Duodenal mucosa (tissue), 2 donors: ENCODE data around the gene SORCS2.

Source experiments
- H3K27ac ChIP-seq: one replicate; pipeline ENCODE4 v1.7.0; 2013; ENCODE audit warnings: low read depth, low read length
- H3K27me3 ChIP-seq, 2 donors: one replicate each; pipeline ENCODE4 v1.7.0; 2013; ENCODE audit warnings: low read length in 2 of 2, control low read depth in 1 of 2; ENCODE audit not compliant: insufficient read depth in 2 of 2, control insufficient read depth in 1 of 2
- H3K36me3 ChIP-seq, 2 donors: one replicate each; pipeline ENCODE4 v1.7.0; 2013; ENCODE audit warnings: low read length in 2 of 2, control low read depth in 1 of 2; ENCODE audit not compliant: insufficient read depth in 2 of 2, control insufficient read depth in 1 of 2
- H3K4me1 ChIP-seq, 2 donors: one replicate each; pipeline ENCODE4 v1.7.0; 2013; ENCODE audit warnings: low read length in 2 of 2, control low read depth in 1 of 2; ENCODE audit not compliant: insufficient read depth in 2 of 2, control insufficient read depth in 1 of 2
- H3K4me3 ChIP-seq, 2 donors: one replicate each; pipeline ENCODE4 v1.7.0; 2013; ENCODE audit warnings: low read length in 2 of 2, low read depth in 1 of 2
- H3K9ac ChIP-seq, 2 donors: one replicate each; pipeline ENCODE4 v1.7.0; 2013; ENCODE audit warnings: low read length in 2 of 2, low read depth in 1 of 2
- H3K9me3 ChIP-seq, 2 donors: one replicate each; pipeline ENCODE4 v1.7.0; 2013; ENCODE audit warnings: low read length in 2 of 2, control low read depth in 1 of 2; ENCODE audit not compliant: control insufficient read depth in 1 of 2

SORCS2 gene

GRCh38 chr4:7719354-7720174 is 527.2 kb downstream of the SORCS2 start:
- Histone ChIP-seq H3K36me3 (no peaks in the 10 kb centered on the region), H3K4me1 (no peaks in the 10 kb centered on the region), H3K9ac (no peak overlapping the region), H3K27me3 (peaks cover 0 to 7% of the 10 kb centered on the region in 2 donors), H3K4me3 (no peak overlapping the region), H3K27ac (no peak overlapping the region), H3K9me3 (no peaks in the 10 kb centered on the region)

GRCh38 chr4:7721984-7722551 is 529.7 kb downstream of the SORCS2 start:
- Histone ChIP-seq H3K4me3 (no peak overlapping the region), H3K36me3 (no peaks in the 10 kb centered on the region), H3K9ac (no peak overlapping the region), H3K27me3 (peaks cover 0 to 7% of the 10 kb centered on the region in 2 donors), H3K4me1 (no peaks in the 10 kb centered on the region), H3K27ac (no peak overlapping the region), H3K9me3 (no peaks in the 10 kb centered on the region)

- Histone ChIP-seq H3K27ac (no peak overlapping the region), H3K4me3 (no peak overlapping the region), H3K4me1 (no peaks in the 10 kb centered on the region), H3K9ac (no peak overlapping the region), H3K36me3 (no peaks in the 10 kb centered on the region), H3K9me3 (no peaks in the 10 kb centered on the region), H3K27me3 (peaks cover 0 to 7% of the 10 kb centered on the region in 2 donors)
Observed at GRCh38 chr4:7722766-7723387, 530.5 kb downstream of the SORCS2 start.

GRCh38 chr4:7723625-7724024 is 531.3 kb downstream of the SORCS2 start:
- Histone ChIP-seq H3K4me1 (no peaks in the 10 kb centered on the region), H3K27me3 (peaks cover 0 to 7% of the 10 kb centered on the region in 2 donors), H3K9ac (no peak overlapping the region), H3K4me3 (no peak overlapping the region), H3K36me3 (no peaks in the 10 kb centered on the region), H3K9me3 (no peaks in the 10 kb centered on the region), H3K27ac (no peak overlapping the region)

- H3K36me3 ChIP-seq: no peaks in the 10 kb centered on the region
- no peaks in the 10 kb centered on the region for H3K4me1 ChIP-seq
- H3K27me3 ChIP-seq: peaks cover 0 to 3% of the 10 kb centered on the region in 2 donors
- H3K27ac ChIP-seq: no peak overlapping the region
- H3K9me3 ChIP-seq: no peaks in the 10 kb centered on the region
- no peak overlapping the region for H3K9ac ChIP-seq
- H3K4me3 ChIP-seq: no peak overlapping the region
Observed at GRCh38 chr4:7725951-7726350, 533.6 kb downstream of the SORCS2 start.

- Histone ChIP-seq H3K27me3 (peaks cover 0 to 3% of the 10 kb centered on the region in 2 donors), H3K36me3 (no peaks in the 10 kb centered on the region), H3K27ac (no peak overlapping the region), H3K9ac (no peak overlapping the region), H3K4me3 (no peak overlapping the region), H3K9me3 (no peaks in the 10 kb centered on the region), H3K4me1 (no peaks in the 10 kb centered on the region)
Observed at GRCh38 chr4:7726665-7727413, 534.5 kb downstream of the SORCS2 start.

- H3K27ac ChIP-seq: no peak overlapping the region
- no peak overlapping the region for H3K9ac ChIP-seq
Observed at GRCh38 chr4:7727749-7728148, 535.4 kb downstream of the SORCS2 start.

GRCh38 chr4:7731437-7731836 is 539.1 kb downstream of the SORCS2 start:
- Histone ChIP-seq H3K27me3 (no peaks in the 10 kb centered on the region), H3K4me3 (no peak overlapping the region), H3K9me3 (no peaks in the 10 kb centered on the region), H3K4me1 (no peaks in the 10 kb centered on the region), H3K36me3 (no peaks in the 10 kb centered on the region), H3K27ac (no peak overlapping the region), H3K9ac (no peak overlapping the region)

More at GRCh38 chr4:7727749-7728148, 535.4 kb downstream of the SORCS2 start:
- no peaks in the 10 kb centered on the region for H3K4me1 ChIP-seq
- H3K27me3 ChIP-seq: no peaks in the 10 kb centered on the region
- H3K4me3 ChIP-seq: no peak overlapping the region
- H3K9me3 ChIP-seq: no peaks in the 10 kb centered on the region
- H3K36me3 ChIP-seq: no peaks in the 10 kb centered on the region

- Histone ChIP-seq H3K27me3 (no peaks in the 10 kb centered on the region), H3K9me3 (no peaks in the 10 kb centered on the region), H3K4me3 (no peak overlapping the region), H3K36me3 (no peaks in the 10 kb centered on the region), H3K4me1 (no peaks in the 10 kb centered on the region), H3K27ac (no peak overlapping the region), H3K9ac (no peak overlapping the region)
Observed at GRCh38 chr4:7732263-7732662, 539.9 kb downstream of the SORCS2 start.

GRCh38 chr4:7733201-7733600 is 540.9 kb downstream of the SORCS2 start:
- Histone ChIP-seq H3K27ac (no peak overlapping the region), H3K4me1 (no peaks in the 10 kb centered on the region), H3K9me3 (no peaks in the 10 kb centered on the region), H3K27me3 (no peaks in the 10 kb centered on the region), H3K9ac (no peak overlapping the region), H3K4me3 (no peak overlapping the region), H3K36me3 (no peaks in the 10 kb centered on the region)
